Measurements from ENCODE around the gene FAM3B.
"Not testable (repeated sequence)": the region's sequence is repeated elsewhere in the genome, so short reads cannot be mapped to it uniquely, and the experiment has no call there.

Gene FAM3B

GRCh38 chr21:41350436-41351155, 34.0 kb downstream of the FAM3B start:
- no peak for DNase-seq (ENCODE audit: low read depth)

GRCh38 chr21:41357546-41357945, 40.9 kb downstream of the FAM3B start:
- no peak for DNase-seq (ENCODE audit: low read depth)

GRCh38 chr21:41358193-41359166, 41.9 kb downstream of the FAM3B start:
- DNase-seq (ENCODE audit: low read depth): no peak

DNA sequence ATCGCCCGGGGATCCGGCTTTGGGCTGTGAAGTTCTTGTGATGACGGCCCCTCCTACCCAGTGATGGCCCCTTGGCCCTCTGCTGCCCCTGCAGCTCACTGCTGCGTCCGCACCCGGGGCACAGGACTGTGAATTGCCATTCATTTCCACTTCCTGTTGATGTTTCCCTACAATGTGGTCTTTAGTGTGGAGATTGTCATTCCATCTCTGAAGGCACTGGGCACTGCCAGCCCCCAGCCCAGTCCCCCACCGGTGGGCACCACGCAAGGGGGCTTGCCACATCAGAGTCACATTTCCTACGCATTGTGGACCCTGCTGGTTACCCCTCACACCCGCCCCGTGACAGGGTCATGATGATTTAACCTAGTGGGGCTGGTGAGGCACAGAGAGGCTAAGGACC, 42.7 kb downstream of the FAM3B start:
- no peak for DNase-seq (ENCODE audit: low read depth)

DNA sequence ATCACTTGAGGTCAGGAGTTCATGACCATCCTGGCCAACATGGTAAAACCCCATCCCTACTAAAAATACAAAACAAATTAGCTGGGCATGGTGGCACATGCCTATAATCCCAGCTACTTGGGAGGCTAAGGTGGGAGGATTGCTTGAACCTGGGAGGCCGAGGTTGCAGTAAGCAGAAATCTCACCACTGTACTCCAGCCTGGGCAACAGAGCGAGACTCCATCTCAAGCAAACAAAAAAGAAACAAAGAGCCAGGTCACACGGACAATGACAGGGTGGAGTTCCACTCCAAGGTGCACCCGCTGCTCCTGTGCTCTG, 43.1 kb downstream of the FAM3B start:
- DNase-seq (ENCODE audit: low read depth): not testable (repeated sequence)

- no peak for DNase-seq (ENCODE audit: low read depth)
These were observed 43.6 kb downstream of the FAM3B start for GRCh38 chr21:41360072-41360821.

DNA sequence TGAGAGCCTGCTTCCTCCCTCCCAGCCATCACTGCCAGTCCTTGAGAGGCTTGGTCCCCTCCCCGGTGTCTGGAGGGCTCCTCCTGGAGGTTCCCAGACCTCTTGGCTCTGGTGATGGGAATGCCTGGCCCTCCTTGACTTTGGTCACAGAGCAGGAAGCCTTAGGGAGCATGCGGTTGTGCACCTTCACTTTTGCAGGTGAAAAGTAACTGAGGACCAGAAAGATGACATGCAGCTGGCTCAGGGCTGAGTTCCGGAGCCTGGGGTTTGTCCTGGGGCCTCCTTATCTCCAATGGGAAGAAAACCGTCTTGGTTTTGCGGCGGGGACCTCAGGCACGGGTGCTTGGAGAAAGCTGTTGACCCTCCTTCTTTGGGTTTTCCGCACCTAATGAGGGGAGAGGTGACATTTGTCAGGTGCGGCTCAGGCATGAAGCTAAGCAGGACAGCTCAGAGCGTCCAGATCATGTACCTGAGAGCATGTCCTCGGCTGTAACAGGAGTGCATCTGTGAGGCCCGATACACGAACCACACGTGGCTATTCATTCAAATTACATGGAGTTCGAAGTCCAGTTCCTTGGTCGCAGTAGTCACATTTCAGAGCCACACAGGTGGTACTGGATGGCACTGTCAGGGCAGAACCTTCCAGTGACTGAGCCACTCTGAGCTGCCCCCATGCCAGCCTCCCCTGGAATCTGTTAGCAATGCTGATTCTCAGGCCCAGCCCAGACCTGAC, 44.6 kb downstream of the FAM3B start:
- no peak for DNase-seq (ENCODE audit: low read depth)

DNA sequence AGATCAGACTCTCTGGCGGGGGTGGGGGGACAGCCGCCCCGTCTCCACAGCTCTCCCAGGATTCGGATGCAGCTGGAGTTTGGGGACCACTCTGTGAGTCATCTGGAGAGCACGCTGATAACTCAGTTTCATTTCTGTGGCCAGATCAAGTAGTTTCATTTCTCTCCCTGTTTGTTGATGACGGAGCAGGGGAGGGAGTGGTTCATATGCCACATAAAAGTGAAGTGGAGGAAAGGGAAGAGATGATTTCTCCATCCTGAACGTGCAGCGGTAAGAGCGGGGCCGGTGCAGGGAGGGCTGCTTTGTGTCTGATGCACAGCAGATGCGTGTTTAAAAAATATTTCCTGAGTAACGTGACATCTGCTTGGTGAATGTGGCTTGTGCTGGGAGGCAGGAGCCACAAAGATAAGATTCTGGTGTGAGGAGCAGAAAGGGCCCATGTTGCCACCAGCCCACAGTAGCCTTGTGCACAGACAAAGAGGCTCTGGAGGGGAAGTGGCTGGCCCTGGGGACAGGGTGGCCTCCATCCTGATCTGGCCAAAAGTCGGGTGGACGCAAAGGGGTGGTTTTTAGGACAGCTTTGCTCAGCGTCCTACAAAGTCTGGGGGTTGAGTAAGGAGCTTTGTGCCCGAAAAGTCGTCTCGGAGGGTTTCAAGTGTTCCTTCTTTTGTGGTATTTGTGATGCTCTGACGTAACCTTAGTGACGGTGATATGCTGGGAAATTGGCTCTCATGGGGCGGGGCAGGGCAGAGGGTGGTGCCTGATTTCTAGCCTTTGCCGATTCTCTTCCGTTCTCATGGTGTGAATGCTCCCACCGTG, 45.4 kb downstream of the FAM3B start, which contains the start of gene MX2:
Gene MX2, plus strand, starts transcription at position 242 of the 819 bp plus-strand sequence. CDS start 14,880 bp downstream, outside the sequence.
- DNase-seq (ENCODE audit: low read depth): peak; percentile 76

DNA sequence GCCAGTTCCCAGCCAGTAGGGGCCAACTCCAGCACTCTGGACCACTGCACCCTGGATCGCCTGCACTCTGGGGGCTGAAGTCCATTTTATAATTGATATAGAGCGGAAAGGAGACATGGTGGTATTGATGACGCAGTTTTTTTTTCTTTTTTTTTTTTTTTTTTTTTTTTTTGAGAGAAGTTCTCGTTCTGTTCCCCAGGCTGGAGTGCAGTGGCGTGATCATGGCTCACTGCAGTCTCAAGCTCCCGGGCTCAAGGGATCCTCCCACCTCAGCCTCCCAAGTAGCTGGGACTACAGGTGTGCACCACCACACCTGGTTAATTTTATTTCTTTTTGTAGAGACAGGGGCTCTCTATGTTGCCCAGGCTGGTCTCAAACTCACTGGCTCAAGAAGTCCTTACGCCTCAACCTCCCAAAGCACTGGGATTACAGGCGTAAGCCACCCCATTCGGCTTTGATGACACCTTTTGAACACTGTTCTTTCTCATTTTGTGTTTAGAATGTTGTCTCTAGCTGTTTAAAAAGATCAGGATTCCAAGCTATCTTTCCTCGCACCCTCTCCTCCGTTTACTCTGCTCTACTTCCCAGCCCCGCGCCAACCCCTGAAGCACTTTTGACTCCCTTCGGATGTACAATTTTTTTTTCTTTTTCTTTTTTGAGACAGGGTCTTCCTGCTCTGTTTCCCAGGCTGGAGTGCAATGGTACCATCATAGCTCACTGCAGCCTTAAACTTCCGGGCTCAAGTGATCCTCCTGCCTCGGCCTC, 46.2 kb downstream of the FAM3B start:
- DNase-seq (ENCODE audit: low read depth): no peak

- no peak for DNase-seq (ENCODE audit: low read depth)
These were observed 47.0 kb downstream of the FAM3B start for GRCh38 chr21:41363370-41364270.

- DNase-seq (ENCODE audit: low read depth): no peak
These were observed 47.7 kb downstream of the FAM3B start for GRCh38 chr21:41364308-41364707.

DNA sequence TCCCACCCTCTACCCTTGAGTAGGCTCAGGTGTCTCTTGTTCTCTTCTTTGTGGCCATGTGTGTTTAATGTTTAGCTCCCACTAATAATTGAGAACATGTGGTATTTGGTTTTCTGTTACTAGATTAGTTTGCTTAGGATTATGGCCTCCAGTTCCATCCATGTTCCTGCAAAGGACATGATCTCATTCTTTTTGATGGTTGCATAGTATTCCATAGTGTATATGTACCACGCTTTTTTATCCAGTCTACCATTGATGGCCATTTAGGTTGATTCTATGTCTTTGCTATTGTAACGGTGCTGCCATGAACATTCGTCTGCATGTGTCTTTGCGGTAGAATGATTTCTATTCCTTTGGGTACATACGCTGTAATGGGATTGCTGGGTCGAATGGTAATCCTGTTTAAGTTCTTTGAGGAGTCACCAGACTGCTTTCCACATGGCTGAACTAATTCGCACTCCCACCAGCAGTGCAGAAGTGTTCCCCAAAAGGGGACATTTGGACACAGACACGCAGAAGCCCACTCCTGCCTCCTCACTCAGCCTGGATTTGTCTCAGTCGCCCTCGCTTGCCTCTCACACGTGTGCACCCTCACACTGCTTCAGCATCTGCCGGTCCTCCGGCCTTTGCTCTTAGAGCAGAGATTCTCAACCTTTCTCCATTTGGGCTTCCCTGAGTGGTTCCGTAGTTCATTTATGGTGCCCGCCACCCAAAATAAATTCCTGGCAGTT, 48.9 kb downstream of the FAM3B start:
- no peak for DNase-seq (ENCODE audit: low read depth)

DNA sequence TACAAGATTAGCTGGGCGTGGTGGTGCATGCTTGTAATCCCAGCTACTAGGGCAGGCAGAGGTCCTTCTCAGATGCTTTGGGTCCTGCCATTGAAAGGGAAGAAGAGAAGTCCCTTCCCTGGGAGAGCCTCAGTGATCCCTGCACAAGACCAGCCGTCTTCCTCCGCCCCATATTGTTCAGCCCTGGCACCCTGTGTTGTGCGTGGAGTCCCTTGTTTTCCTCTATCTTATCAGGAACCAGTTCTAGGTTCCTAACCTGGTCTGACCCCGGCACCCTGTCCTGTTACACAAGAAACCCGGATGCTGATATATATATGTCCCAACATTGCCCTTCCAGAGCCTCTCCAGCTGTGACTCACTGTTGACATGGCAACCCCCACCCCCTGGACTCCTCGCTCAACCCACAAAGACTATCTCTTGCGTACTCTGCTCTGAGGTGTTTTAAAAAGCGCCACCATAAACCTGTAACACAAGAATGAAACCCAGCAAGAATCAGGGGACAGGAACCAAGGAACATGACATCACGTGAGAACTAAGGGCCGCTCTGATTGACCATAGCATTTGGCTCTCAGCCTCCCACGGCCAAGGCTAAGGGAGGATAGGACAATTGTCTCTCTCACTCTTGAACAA, 50.0 kb downstream of the FAM3B start:
- peak; percentile 61 for DNase-seq (ENCODE audit: low read depth)

GRCh38 chr21:41367301-41367944, 50.8 kb downstream of the FAM3B start:
- DNase-seq (ENCODE audit: low read depth): no peak

- DNase-seq (ENCODE audit: low read depth): no peak
These were observed 51.5 kb downstream of the FAM3B start for GRCh38 chr21:41367945-41368734.

DNA sequence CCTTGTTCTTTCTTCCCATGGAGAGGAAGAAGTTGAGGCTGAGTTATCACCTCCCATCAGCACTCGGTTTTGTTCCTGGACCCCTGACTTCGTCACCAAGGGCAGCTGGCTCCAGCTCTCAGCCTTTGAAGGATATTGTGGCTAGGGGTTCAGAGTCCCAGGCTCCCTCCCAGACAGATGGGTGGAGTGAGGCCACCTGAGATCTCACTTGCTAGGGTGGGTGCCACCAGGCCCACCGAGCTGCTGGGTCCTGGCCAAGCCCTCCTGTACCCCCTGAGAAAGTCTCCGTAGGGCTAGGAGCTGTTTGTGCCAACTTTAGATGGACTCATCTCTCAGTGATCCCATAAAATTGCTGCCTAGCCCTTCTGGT, 52.1 kb downstream of the FAM3B start:
- DNase-seq (ENCODE audit: low read depth): no peak

All from HS-5 (cell line).